H9 (cell line): ENCODE measurements around the gene SP100. TPM values are rescaled to one million over a fixed set of nuclear protein-coding genes. Genes with fewer than 3 reads are reported as not detected.

ENCODE experiments used
- DNase-seq: peaks from one replicate; pipeline ENCODE4 v3.0.0-alpha.2; 2017
- H2AFZ ChIP-seq: one replicate; pipeline ENCODE4 v1.6.1; 2013; ENCODE audit warnings: mild to moderate bottlenecking, low read length, control low read depth, moderate library complexity
- H2AK5ac ChIP-seq: 2 replicates; pipeline ENCODE4 v1.6.1; 2013; ENCODE audit warnings: low read length, control low read depth, mixed read lengths; ENCODE audit not compliant: insufficient read length
- H2BK120ac ChIP-seq: one replicate; pipeline ENCODE4 v1.6.1; 2013; ENCODE audit warnings: low read depth, mild to moderate bottlenecking, low read length, control low read depth, inconsistent platforms; ENCODE audit not compliant: poor library complexity, severe bottlenecking
- H2BK12ac ChIP-seq: 2 replicates; pipeline ENCODE4 v1.6.1; 2013; ENCODE audit warnings: low read length, control low read depth, mixed read lengths, low read depth; ENCODE audit not compliant: insufficient read length
- H2BK15ac ChIP-seq: 2 replicates; pipeline ENCODE4 v1.6.1; 2013; ENCODE audit warnings: low read depth, low read length, control low read depth
- H2BK20ac ChIP-seq: one replicate; pipeline ENCODE4 v1.6.1; 2013; ENCODE audit warnings: low read depth, mild to moderate bottlenecking, low read length, control low read depth, inconsistent platforms; ENCODE audit not compliant: poor library complexity, severe bottlenecking
- H2BK5ac ChIP-seq: 2 replicates; pipeline ENCODE4 v1.6.1; 2013; ENCODE audit warnings: low read length, control low read depth, mixed read lengths; ENCODE audit not compliant: insufficient read length
- H3K14ac ChIP-seq: 2 replicates; pipeline ENCODE4 v1.6.1; 2013; ENCODE audit warnings: low read length, control low read depth; ENCODE audit not compliant: insufficient read depth
- H3K18ac ChIP-seq: 2 replicates; pipeline ENCODE4 v1.6.1; 2013; ENCODE audit warnings: low read depth, mild to moderate bottlenecking, mixed read lengths, low read length, control low read depth; ENCODE audit not compliant: insufficient read length
- H3K23ac ChIP-seq: 2 replicates; pipeline ENCODE4 v1.6.1; 2013; ENCODE audit warnings: low read length, control low read depth, mixed read lengths, low read depth; ENCODE audit not compliant: insufficient read length
- H3K23me2 ChIP-seq: 2 replicates; pipeline ENCODE4 v1.6.1; 2013; ENCODE audit warnings: low read depth, mild to moderate bottlenecking, mixed read lengths, low read length, control low read depth; ENCODE audit not compliant: insufficient read length, poor library complexity, severe bottlenecking
- H3K27ac ChIP-seq: 2 replicates; pipeline ENCODE4 v1.5.1; 2013; ENCODE audit warnings: low read length, control low read depth, mixed read lengths, low read depth; ENCODE audit not compliant: insufficient read length
- H3K27me3 ChIP-seq: 2 replicates; pipeline ENCODE4 v1.6.1; 2013; ENCODE audit warnings: low read length, control low read depth, inconsistent platforms; ENCODE audit not compliant: insufficient read depth
- H3K4ac ChIP-seq: 2 replicates; pipeline ENCODE4 v1.6.1; 2013; ENCODE audit warnings: low read depth, mild to moderate bottlenecking, control low read depth, inconsistent platforms, low read length, moderate library complexity
- H3K4me1 ChIP-seq: 2 replicates; pipeline ENCODE4 v1.6.1; 2013; ENCODE audit warnings: low read length, control low read depth, inconsistent platforms; ENCODE audit not compliant: insufficient read depth
- H3K4me2 ChIP-seq: 2 replicates; pipeline ENCODE4 v1.6.1; 2013; ENCODE audit warnings: low read length, control low read depth, mixed read lengths; ENCODE audit not compliant: insufficient read length, insufficient read depth
- H3K56ac ChIP-seq: 2 replicates; pipeline ENCODE4 v1.6.1; 2013; ENCODE audit warnings: low read depth, mild to moderate bottlenecking, mixed read lengths, low read length, control low read depth; ENCODE audit not compliant: insufficient read length
- H3K79me1 ChIP-seq: 2 replicates; pipeline ENCODE4 v1.6.1; 2013; ENCODE audit warnings: low read depth, mild to moderate bottlenecking, moderate library complexity, low read length, control low read depth, inconsistent platforms; ENCODE audit not compliant: insufficient read depth, poor library complexity, severe bottlenecking
- H3K79me2 ChIP-seq: 2 replicates; pipeline ENCODE4 v1.6.1; 2013; ENCODE audit warnings: low read length, control low read depth, inconsistent platforms; ENCODE audit not compliant: insufficient read depth
- H3K9ac ChIP-seq: 2 replicates; pipeline ENCODE4 v1.6.1; 2013; ENCODE audit warnings: low read length, control low read depth, mixed read lengths; ENCODE audit not compliant: insufficient read length; ENCODE audit errors: extremely low read depth
- H3K9me3 ChIP-seq: one replicate; pipeline ENCODE4 v1.6.1; 2013; ENCODE audit warnings: low read depth, low read length, inconsistent platforms; ENCODE audit not compliant: control insufficient read depth
- H3T11ph ChIP-seq: one replicate; pipeline ENCODE4 v1.6.1; 2013; ENCODE audit warnings: mild to moderate bottlenecking, low read length, control low read depth, inconsistent platforms
- H4K20me1 ChIP-seq: one replicate; pipeline ENCODE4 v1.6.1; 2013; ENCODE audit not compliant: control insufficient read depth, insufficient read length, insufficient read depth
- H4K5ac ChIP-seq: 2 replicates; pipeline ENCODE4 v1.6.1; 2013; ENCODE audit warnings: low read depth, mild to moderate bottlenecking, mixed read lengths, low read length, control low read depth; ENCODE audit not compliant: insufficient read length
- H4K8ac ChIP-seq: replicated peaks from 2 replicates; pipeline ENCODE4 v1.6.1; 2013; ENCODE audit warnings: low read length, control low read depth, mixed read lengths, low read depth; ENCODE audit not compliant: insufficient read length
- H4K91ac ChIP-seq: 2 replicates; pipeline ENCODE4 v1.6.1; 2013; ENCODE audit warnings: low read depth, mild to moderate bottlenecking, moderate library complexity, mixed read lengths, low read length, control low read depth; ENCODE audit not compliant: insufficient read length
- H3K27ac Mint-ChIP-seq, 3 experiments: 2 replicates in 2 of 3; 3 replicates in 1 of 3; pipeline ENCODE4 v1.8.0; 2020 to 2021; ENCODE audit warnings: mixed read lengths in 3 of 3, mild to moderate bottlenecking in 1 of 3, moderate library complexity in 1 of 3
- H3K27me3 Mint-ChIP-seq: 2 replicates; pipeline ENCODE4 v1.8.0; 2021; ENCODE audit warnings: low read depth, mild to moderate bottlenecking, moderate library complexity, mixed read lengths
- H3K36me3 Mint-ChIP-seq, 3 experiments: 2 replicates in 2 of 3; 3 replicates in 1 of 3; pipeline ENCODE4 v1.8.0; 2020 to 2021; ENCODE audit warnings: low read depth in 3 of 3, mixed read lengths in 3 of 3; ENCODE audit not compliant: insufficient read depth in 1 of 3
- H3K4me1 Mint-ChIP-seq, 2 experiments: 2 replicates each; pipeline ENCODE4 v1.8.0; 2020; ENCODE audit warnings: mixed read lengths in 2 of 2
- H3K4me3 Mint-ChIP-seq, 2 experiments: 2 replicates in 1 of 2; 3 replicates in 1 of 2; pipeline ENCODE4 v1.8.0; 2020 to 2021; ENCODE audit warnings: mild to moderate bottlenecking in 2 of 2, mixed read lengths in 2 of 2, moderate library complexity in 1 of 2
- H3K9me3 Mint-ChIP-seq, 2 experiments: 2 replicates in 1 of 2; 3 replicates in 1 of 2; pipeline ENCODE4 v1.8.0; 2020; ENCODE audit warnings: mild to moderate bottlenecking in 2 of 2, mixed read lengths in 2 of 2, moderate library complexity in 1 of 2
- CTCF ChIP-seq: fragments of 200-600 bp; sonication (generic); conservative IDR thresholded peaks from 3 replicates; pipeline ENCODE4 v1.8.0; 2021; ENCODE audit warnings: antibody characterized with exemption, mild to moderate bottlenecking
- WGBS: extraction: QIAGEN DNeasy Blood & Tissue Kit; methylation state at CpG from one replicate; pipeline ENCODE4 v1.1.7; 2013; ENCODE audit warnings: missing lambda C conversion rate, low lambda C conversion rate, mixed read lengths; ENCODE audit not compliant: insufficient read length; ENCODE audit errors: extremely low coverage; 5-methylcytosine and 5-hydroxymethylcytosine counted together
- total RNA-seq: library from RNA; stranded (reverse); gene quantifications from 2 replicates; pipeline ENCODE4 v1.2.1, GENCODE V29; 2021

Gene SP100
- total RNA-seq, 1 experiment from 2014 or later, result 0.28 TPM

- H3K23ac ChIP-seq, result no peak overlapping the region
- no peak for TF ChIP-seq CTCF
- Mint-ChIP-seq H3K27me3 (no peaks in the 10 kb centered on the region; the same call in 1 of the 2 replicates), H3K9me3 (peaks cover 12 to 16% of the 10 kb centered on the region in 2 experiments; a peak in 3 of 5 replicates), H3K27ac (peak overlapping the region in 1 of 3 experiments; percentile 91; a peak in 1 of 7 replicates), H3K4me1 (peaks cover 6% of the 10 kb centered on the region in 2 experiments), H3K36me3 (no peaks in the 10 kb centered on the region; a peak in 1 of 7 replicates), H3K4me3 (no peak overlapping the region)
- no peak overlapping the region for H3K27ac ChIP-seq
- H2AK5ac ChIP-seq, result no peak overlapping the region
- H3K14ac ChIP-seq, result no peak overlapping the region
- no peak overlapping the region for H2AFZ ChIP-seq
- no peaks in the 10 kb centered on the region for H3K79me1 ChIP-seq
- H2BK120ac ChIP-seq, result no peak overlapping the region
- no peak for DNase-seq
- H3K79me2 ChIP-seq, result no peaks in the 10 kb centered on the region
- no peak overlapping the region for H2BK15ac ChIP-seq
- no peaks in the 10 kb centered on the region for H4K20me1 ChIP-seq
- H3K4me1 ChIP-seq, result no peaks in the 10 kb centered on the region
- H4K5ac ChIP-seq, result no peak overlapping the region
- no peaks in the 10 kb centered on the region for H3K23me2 ChIP-seq
- H3K18ac ChIP-seq, result no peak overlapping the region
- no peak overlapping the region for H3K4me2 ChIP-seq
- H2BK20ac ChIP-seq, result no peak overlapping the region
- H3T11ph ChIP-seq, result no peak overlapping the region
- no peaks in the 10 kb centered on the region for H3K27me3 ChIP-seq
- no peak overlapping the region for H3K4ac ChIP-seq
- H4K91ac ChIP-seq, result no peak overlapping the region
- no peaks in the 10 kb centered on the region for H3K9me3 ChIP-seq
- no CpG with 5 or more reads among the region's 7 CpGs for WGBS
- no peak overlapping the region for H2BK5ac ChIP-seq
- H2BK12ac ChIP-seq, result no peak overlapping the region
- no peak overlapping the region for H3K9ac ChIP-seq
- no peak overlapping the region for H4K8ac ChIP-seq
- H3K56ac ChIP-seq, result no peak overlapping the region
Measured at GRCh38 chr2:230400041-230400440, 16.0 kb upstream of the SP100 start.
